SIG-M5 treated with dmso at 0.1 percent for 504 hours (cell line): ENCODE results near the gene EMILIN2.

Experiments used
- DNase-seq: peaks from one replicate; lab custom pipeline; 2025; ENCODE audit not compliant: unreplicated experiment; lab: John Stamatoyannopoulos, UW

Gene EMILIN2

GRCh38 chr18:2897448-2898185 lies 50.8 kb downstream of the EMILIN2 start:
- no peak for DNase-seq

DNA sequence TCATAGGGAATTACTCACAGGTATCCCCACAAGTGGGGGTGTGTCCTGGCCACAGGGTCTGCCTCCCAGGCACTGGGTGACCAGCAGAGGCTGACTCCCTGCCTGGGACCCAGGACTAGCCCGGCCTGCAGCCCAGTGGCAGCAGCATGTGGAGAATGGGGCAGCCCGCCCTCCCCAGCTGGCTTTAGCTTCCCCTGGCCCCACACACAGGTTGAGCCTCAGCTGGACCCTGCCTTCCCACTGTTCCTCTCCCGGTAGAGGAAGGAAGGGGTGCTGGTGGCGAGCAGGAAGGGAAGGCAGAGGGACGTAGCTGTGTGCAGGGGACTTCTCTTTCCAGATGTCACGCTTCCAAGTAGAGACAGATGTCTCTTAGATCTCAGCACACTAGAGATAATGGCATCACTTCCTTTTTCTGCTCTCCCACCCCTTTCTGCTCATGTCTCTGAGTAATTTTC lies 51.4 kb downstream of the EMILIN2 start:
- peak; percentile 85 for DNase-seq

DNA sequence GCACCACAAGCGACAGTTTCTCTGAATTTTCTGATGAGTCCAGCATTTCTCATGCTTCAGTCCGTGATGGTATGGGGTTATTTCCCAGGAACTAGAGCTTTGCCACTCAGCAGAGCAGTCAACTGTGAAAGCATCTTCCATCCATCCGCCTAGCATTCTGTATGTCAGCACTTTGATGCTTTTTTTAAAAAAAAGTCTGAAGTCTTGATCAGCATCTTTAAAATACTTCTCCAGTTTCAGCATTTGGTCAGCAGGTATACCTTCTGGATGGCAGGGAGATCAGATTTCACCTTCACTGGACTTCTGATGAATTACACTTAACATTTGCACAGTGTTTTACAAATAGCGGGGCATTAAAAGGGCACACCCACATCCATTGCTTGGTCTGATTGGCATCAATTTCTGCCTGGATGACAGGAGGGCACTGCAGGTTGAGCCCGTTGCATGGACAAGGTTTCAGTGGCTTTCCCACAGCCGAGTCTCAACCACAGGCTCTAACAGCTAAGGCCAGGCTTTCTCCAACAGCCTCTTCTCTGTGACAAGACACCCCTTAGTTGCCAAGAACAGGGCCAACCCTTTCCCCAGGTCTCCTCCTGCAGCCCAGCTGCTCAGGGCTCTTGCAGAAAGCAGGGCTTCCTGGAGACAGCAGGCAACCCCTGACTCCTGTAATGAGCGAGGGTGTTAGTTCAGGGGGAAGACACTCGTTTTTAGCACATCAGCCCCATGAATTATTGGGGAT lies 54.0 kb downstream of the EMILIN2 start:
- DNase-seq = no peak

GRCh38 chr18:2901423-2901985 lies 54.7 kb downstream of the EMILIN2 start:
- no peak for DNase-seq

- DNase-seq = no peak
Observed at GRCh38 chr18:2902327-2902726, 55.5 kb downstream of the EMILIN2 start.

- DNase-seq = no peak
Observed at GRCh38 chr18:2903006-2903405, 56.2 kb downstream of the EMILIN2 start.

- peak; percentile 62 for DNase-seq
Observed at GRCh38 chr18:2905854-2906703, 59.3 kb downstream of the EMILIN2 start.

DNA sequence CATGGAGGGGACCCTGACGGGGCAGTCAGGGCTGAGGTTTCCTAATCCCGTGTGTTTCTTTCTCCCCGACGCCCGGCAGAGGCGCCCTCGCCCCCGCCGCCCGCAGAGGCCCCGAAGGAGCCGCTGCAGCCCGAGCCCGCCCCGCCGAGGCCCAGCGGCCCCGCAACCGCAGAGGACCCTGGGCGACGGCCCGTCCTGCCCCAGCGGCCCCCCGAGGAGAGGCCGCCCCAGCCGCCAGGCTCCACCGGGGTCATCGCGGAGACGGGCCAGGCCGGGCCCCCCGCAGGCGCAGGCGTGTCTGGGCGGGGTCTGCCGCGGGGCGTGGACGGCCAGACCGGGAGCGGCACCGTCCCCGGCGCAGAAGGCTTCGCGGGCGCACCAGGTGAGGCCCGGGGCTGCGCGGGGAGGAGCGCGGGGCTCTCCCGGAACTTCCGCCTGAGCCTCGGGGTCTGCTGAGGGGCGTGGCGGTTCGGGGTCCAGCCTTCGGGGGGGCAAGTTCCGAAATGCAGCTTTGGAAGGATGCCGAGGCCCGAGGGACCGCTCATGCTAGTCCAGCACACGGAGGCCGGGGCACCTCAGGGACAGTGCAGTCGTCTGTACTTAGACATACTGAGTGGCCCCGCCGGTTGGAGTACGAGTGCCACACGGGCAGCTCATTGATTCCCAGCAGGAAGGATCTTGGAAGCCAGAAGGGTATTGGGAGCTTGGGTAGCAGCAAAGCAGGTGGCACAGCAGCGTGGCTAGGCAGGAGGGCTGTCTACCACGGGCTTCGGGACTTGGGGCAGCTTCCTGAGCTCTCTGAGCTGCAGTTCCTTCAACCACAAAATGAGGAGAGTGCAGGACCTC lies 60.1 kb downstream of the EMILIN2 start:
- DNase-seq = peak; percentile 51

DNA sequence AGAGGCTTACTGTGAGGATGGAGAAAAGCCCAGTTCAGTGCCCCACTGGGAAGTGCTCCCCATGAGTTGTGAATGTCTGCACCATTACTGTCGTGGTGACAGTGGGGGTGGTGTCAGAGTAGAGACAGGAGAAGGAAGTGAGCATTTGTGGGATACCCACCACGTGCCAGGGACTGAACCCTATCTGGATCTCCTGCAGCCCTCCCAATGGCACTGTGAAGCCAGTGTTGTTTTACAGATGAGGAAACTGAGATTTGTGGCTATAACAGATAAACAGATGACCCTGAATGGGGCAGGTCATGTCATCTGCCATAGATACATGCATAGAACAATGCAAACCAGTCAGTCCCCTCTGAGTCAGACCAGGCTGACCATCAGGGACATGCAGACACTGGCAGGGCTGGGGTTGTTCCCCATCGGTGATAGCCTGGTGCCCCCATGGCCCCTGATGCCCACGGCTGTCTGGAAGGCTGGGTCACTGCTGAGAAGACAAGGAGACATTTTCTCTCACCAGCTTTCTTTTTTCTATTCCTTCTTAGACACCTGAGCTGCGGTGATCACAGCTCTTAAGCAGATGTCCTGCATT lies 60.8 kb downstream of the EMILIN2 start:
- DNase-seq = peak; percentile 68

DNA sequence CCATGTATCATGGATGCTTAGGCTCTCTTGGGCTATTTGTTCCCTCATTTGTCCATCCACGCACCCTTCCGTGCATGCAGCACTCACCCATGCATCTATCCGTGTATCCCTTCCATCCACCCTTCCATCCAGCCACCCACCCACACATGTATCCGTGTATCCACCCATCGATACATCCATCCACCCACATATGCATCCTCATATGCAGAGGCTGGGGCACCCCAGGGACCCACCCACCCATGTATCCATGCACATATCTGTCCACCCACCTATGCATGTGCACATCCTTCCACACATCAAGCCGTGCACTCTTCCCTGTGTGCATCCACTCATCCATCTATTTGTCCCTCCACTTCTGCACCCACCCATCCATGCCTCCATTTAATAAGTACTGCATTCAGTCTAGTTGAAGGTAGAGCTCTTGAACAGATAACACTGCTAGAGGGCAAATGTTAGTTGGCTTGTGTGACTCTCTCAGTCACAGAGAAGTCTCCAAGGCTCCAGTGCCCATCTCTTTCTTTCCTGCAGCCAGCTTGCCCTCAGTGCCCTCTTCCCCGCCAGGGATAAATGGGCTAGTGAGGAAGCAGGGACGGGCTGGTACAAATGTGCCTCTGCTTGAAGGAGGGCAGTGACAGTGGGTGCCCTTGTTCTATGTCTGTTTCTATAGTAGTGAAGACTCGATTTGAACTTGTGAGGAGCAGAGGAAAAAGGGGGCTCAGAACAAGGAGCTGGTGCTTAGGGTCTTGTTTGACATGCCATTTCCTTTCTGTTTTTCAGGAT lies 61.5 kb downstream of the EMILIN2 start:
- no peak for DNase-seq

GRCh38 chr18:2908946-2909335 lies 62.1 kb downstream of the EMILIN2 start:
- no peak for DNase-seq

GRCh38 chr18:2909431-2910140 lies 62.8 kb downstream of the EMILIN2 start:
- no peak for DNase-seq

- DNase-seq = no peak
Observed at GRCh38 chr18:2910261-2910660, 63.5 kb downstream of the EMILIN2 start.

GRCh38 chr18:2910751-2911425 lies 64.1 kb downstream of the EMILIN2 start:
- DNase-seq = no peak

GRCh38 chr18:2911533-2911932 lies 64.7 kb downstream of the EMILIN2 start:
- no peak for DNase-seq

GRCh38 chr18:2912357-2913299 lies 65.8 kb downstream of the EMILIN2 start:
- no peak for DNase-seq
